K562 (cell line): ENCODE data around the gene TBX19. TPM values are rescaled to one million over a fixed set of nuclear protein-coding genes. Genes with fewer than 3 reads are reported as not detected.

Experiments used
- ATAC-seq: fragments of 200-7000 bp; cut with Tn5 transposase; 3 replicates; pipeline ENCODE4 v1.9.1; 2020; ENCODE audit warnings: moderate library complexity
- BruUV-seq: library from RNA; stranded (reverse); fragments of 400-500 nt; replicated peaks from 2 replicates; lab custom pipeline; 2021; lab: Mats Ljungman, UMichigan
- CTCF ChIA-PET: fragments of 300-600 bp; formaldehyde crosslinking; extraction: SDS; loops from one replicate; lab custom pipeline; 2021; ENCODE audit warnings: low intra/inter-chr PET ratio; lab: Yijun Ruan, JAX
- POLR2A ChIA-PET: fragments of 300-600, 350-650 bp; sonication (Branson Sonifier 250); formaldehyde crosslinking; extraction: SDS; loops from one replicate; lab custom pipeline; 2021; ENCODE audit warnings: antibody characterized with exemption, inconsistent platforms; lab: Yijun Ruan, JAX
- DNase-seq, 4 experiments: peaks; one replicate each; pipeline versions ENCODE4 v3.0.0 to v3.0.0-alpha.2; 2011 to 2018; ENCODE audit warnings: low spot score in 3 of 4, mixed read lengths in 3 of 4; ENCODE audit errors: extremely low read depth in 1 of 4
- FAIRE-seq: peaks from 2 replicates; lab custom pipeline; 2011; peaks lifted over from hg19 to GRCh38; lab: Jason Lieb, UNC
- H2AFZ ChIP-seq: 2 replicates; pipeline ENCODE4 v1.6.0; 2011; ENCODE audit warnings: low read depth, low read length, control low read depth, inconsistent platforms
- H3K27ac ChIP-seq: fragments of 200-600 bp; 3 replicates; pipeline ENCODE4 v1.8.0; 2011; ENCODE audit warnings: low read depth, mild to moderate bottlenecking, control low read depth, inconsistent platforms, low read length, moderate library complexity, mixed read lengths; ENCODE audit errors: extremely low read depth
- H3K27me3 ChIP-seq, 2 experiments: fragments of 300-600 bp in 1 of 2; 2 replicates in 1 of 2; 3 replicates in 1 of 2; pipeline versions ENCODE4 v1.6.0 to v1.8.0; 2011; ENCODE audit warnings: inconsistent platforms in 2 of 2, low read length in 2 of 2, mild to moderate bottlenecking in 1 of 2, mixed read lengths in 1 of 2, moderate library complexity in 1 of 2; ENCODE audit not compliant: control insufficient read depth in 2 of 2, insufficient read depth in 2 of 2
- H3K36me3 ChIP-seq: fragments of 300-600 bp; 3 replicates; pipeline ENCODE4 v1.8.0; 2011; ENCODE audit warnings: mild to moderate bottlenecking, low read length, inconsistent platforms; ENCODE audit not compliant: control insufficient read depth, insufficient read depth
- H3K4me1 ChIP-seq, 2 experiments: fragments of 200-600 bp in 1 of 2; replicated peaks in 1 of 2; 2 replicates in 1 of 2; 3 replicates in 1 of 2; pipeline versions ENCODE4 v1.5.1 to v1.8.0; 2011; ENCODE audit warnings: inconsistent platforms in 2 of 2, low read length in 2 of 2, mild to moderate bottlenecking in 1 of 2, mixed read lengths in 1 of 2, moderate library complexity in 1 of 2; ENCODE audit not compliant: control insufficient read depth in 2 of 2, insufficient read depth in 2 of 2
- H3K4me2 ChIP-seq: 2 replicates; pipeline ENCODE4 v1.6.1; 2011; ENCODE audit warnings: low read length, control low read depth, inconsistent platforms, mixed read lengths; ENCODE audit not compliant: insufficient read depth
- H3K4me3 ChIP-seq: fragments of 200-600 bp; sonication (generic), shearing (Covaris generic); 2 replicates; pipeline ENCODE4 v1.5.1; 2016; ENCODE audit warnings: control low read depth, inconsistent platforms
- H3K79me2 ChIP-seq: fragments of 200-600 bp; 3 replicates; pipeline ENCODE4 v1.8.0; 2011; ENCODE audit warnings: low read length, inconsistent platforms; ENCODE audit not compliant: control insufficient read depth, insufficient read depth
- H3K9ac ChIP-seq, 2 experiments: 2 replicates each; pipeline versions ENCODE4 v1.6.0 to v1.6.1; 2011; ENCODE audit warnings: low read depth in 2 of 2, low read length in 2 of 2, control low read depth in 1 of 2, inconsistent platforms in 1 of 2, mild to moderate bottlenecking in 1 of 2, mixed read lengths in 1 of 2; ENCODE audit not compliant: insufficient read depth in 1 of 2
- H3K9me1 ChIP-seq: one replicate; pipeline ENCODE4 v1.6.0; 2011; ENCODE audit warnings: inconsistent platforms, mild to moderate bottlenecking, low read length, moderate library complexity; ENCODE audit not compliant: control insufficient read depth, insufficient read depth
- H3K9me3 ChIP-seq: replicated peaks from 2 replicates; pipeline ENCODE4 v1.5.1; 2011; ENCODE audit warnings: low read depth, low read length, inconsistent platforms; ENCODE audit not compliant: control insufficient read depth, insufficient read depth
- H4K20me1 ChIP-seq: replicated peaks from 2 replicates; pipeline ENCODE4 v1.6.1; 2011; ENCODE audit warnings: low read length, inconsistent platforms, mixed read lengths; ENCODE audit not compliant: control insufficient read depth, insufficient read depth
- BHLHE40 ChIP-seq: IDR thresholded peaks from 2 replicates; pipeline ENCODE4 v1.6.1; 2011; ENCODE audit warnings: low read length, improper control_type of control experiment
- CLOCK ChIP-seq: fragments of 250-450 bp; sonication (Bioruptor Pico); IDR thresholded peaks from 2 replicates; pipeline ENCODE4 v1.4.0; 2020; ENCODE audit warnings: mild to moderate bottlenecking, moderate library complexity, borderline replicate concordance
- CTCFL ChIP-seq: IDR thresholded peaks from 2 replicates; pipeline ENCODE4 v1.6.1; 2011; ENCODE audit warnings: borderline replicate concordance, low read depth, mild to moderate bottlenecking, moderate library complexity, low read length; ENCODE audit not compliant: insufficient read depth, poor library complexity, severe bottlenecking
- FOSL1 ChIP-seq: fragments of 200-800 bp; sonication (Bioruptor generic); conservative IDR thresholded peaks from 2 replicates; pipeline ENCODE4 v1.6.1; 2016; ENCODE audit warnings: missing genetic modification characterization, missing compliant biosample characterization
- KDM1A ChIP-seq, 2 experiments: fragments of 450-650 bp; IDR thresholded peaks; 2 replicates each; pipeline ENCODE4 v1.6.1; 2016; ENCODE audit warnings: mild to moderate bottlenecking in 2 of 2
- NRF1 ChIP-seq, 2 experiments: fragments of 450-650 bp; IDR thresholded peaks in 1 of 2; conservative IDR thresholded peaks in 1 of 2; 2 replicates each; pipeline ENCODE4 v1.6.1; 2014; ENCODE audit warnings: mild to moderate bottlenecking in 2 of 2
- PRDM10 ChIP-seq: fragments of 450-650 bp; IDR thresholded peaks from 2 replicates; pipeline ENCODE4 v1.6.1; 2018; ENCODE audit not compliant: partially characterized antibody
- ZFP30 ChIP-seq: fragments of 250-450 bp; sonication (Bioruptor Pico); IDR thresholded peaks from 2 replicates; pipeline ENCODE4 v1.8.0; 2022; ENCODE audit warnings: moderate library complexity, mild to moderate bottlenecking, inconsistent platforms, borderline replicate concordance
- WGBS: fragments of 100-300 bp; shearing (Covaris generic); methylation state at CpG from one replicate; pipeline ENCODE4 v1.1.6; 2016; ENCODE audit warnings: low coverage, mixed read lengths; ENCODE audit not compliant: insufficient coverage; ENCODE audit errors: missing lambda C conversion rate; 5-methylcytosine and 5-hydroxymethylcytosine counted together
- in situ Hi-C: fragments of 300-500 bp; cut with MboI; formaldehyde crosslinking; loops from 4 replicates; pipeline ENCODE4 v1.15.0; 2018; ENCODE audit warnings: inconsistent platforms, mixed read lengths
- intact Hi-C: fragments of 100-400 bp; cut with micrococcal nuclease; formaldehyde crosslinking; loops from 2 replicates; pipeline ENCODE4 v1.14.2; 2022
- polyA plus RNA-seq, 8 experiments: library from polyadenylated mRNA; depleted of rRNA in 4 of 8; stranded (reverse) in 5 of 8; unstranded in 3 of 8; fragments of >200 nt; fragmentation: Nextera tagmentation in 2 of 8; fragmentation: Illumina TruSeq in 1 of 8; extraction: Ambion mirVana in 2 of 8; extraction: Trizol in 1 of 8; gene quantifications; 2 replicates each; pipeline versions ENCODE4 v1.2.1 to v1.2.3, GENCODE V29; 2011 to 2014; ENCODE audit warnings: inconsistent platforms in 1 of 8, missing spikeins in 1 of 8
- total RNA-seq, 7 experiments: library from RNA; depleted of rRNA in 6 of 7; stranded (reverse); fragments of >200 nt in 6 of 7; fragmentation: Illumina TruSeq in 2 of 7; extraction: Trizol in 2 of 7; gene quantifications; 2 replicates each; pipeline versions ENCODE4 v1.2.1 to v1.2.3, GENCODE V29; 2011 to 2021; ENCODE audit warnings: low replicate concordance in 1 of 7
- TF ChIP-seq, protein P1 (sequence below): sonication (generic); formaldehyde crosslinking; IDR thresholded peaks from 2 replicates; pipeline ENCODE4 v1.8.0; 2022; ENCODE audit warnings: missing genetic modification reagents, mild to moderate bottlenecking, moderate library complexity, borderline replicate concordance

TBX19 gene
- total and polyA plus RNA-seq, 9 of the 15 experiments (the other 6 are each of a cell fraction or from before 2014, with no cell fraction given), result 0.32 to 3.1 (median 0.95) TPM

GRCh38 chr1:168342572-168343280 lies 62.0 kb downstream of the TBX19 start:
- in situ Hi-C loops, result loop anchor here (10.0 kb wide), 1 partner anchor 232 kb away; the partner anchor contains the start of gene XCL1
- Histone ChIP-seq H3K9me1 (no peaks in the 10 kb centered on the region), H3K79me2 (no peaks in the 10 kb centered on the region), H3K36me3 (no peaks in the 10 kb centered on the region), H3K4me1 (peaks cover 3 to 20% of the 10 kb centered on the region in 2 experiments; a peak in 4 of 5 replicates), H3K9me3 (no peaks in the 10 kb centered on the region), H3K27ac (no peak overlapping the region), H4K20me1 (no peaks in the 10 kb centered on the region), H2AFZ (peak overlapping the region; percentile 27), H3K4me2 (no peak overlapping the region; the same call in 1 of the 2 replicates), H3K27me3 (no peaks in the 10 kb centered on the region), H3K4me3 (no peak overlapping the region), H3K9ac (no peak overlapping the region)
- ATAC-seq (peak; percentile 98), FAIRE-seq (peak; percentile 89), DNase-seq (peak; percentile 76 to 93 (median 83))
- ChIA-PET POLR2A (interaction anchor here (0.6 to 2.4 kb wide), 12 partner anchors 8 to 680 kb away, joined by 3 to 6 read pairs (median 4); no protein-coding TSS in a partner anchor), CTCF (interaction anchor here (0.8 to 1.6 kb wide), 9 partner anchors 22 to 1006 kb away, joined by 3 to 9 read pairs (median 4); no protein-coding TSS in a partner anchor)
- intact Hi-C loops, result loop anchor here (1.0 to 10.0 kb wide), 8 partner anchors 23 to 502 kb away; no protein-coding TSS in a partner anchor
- no TSS peak for BruUV-seq
- 12% methylated on average over 21 of the region's 21 CpGs for WGBS
- TF ChIP-seq CLOCK (CRISPR knock-in tag) (no peak), ZFP30 (CRISPR knock-in tag) (no peak), FOSL1 (tag) (peak; percentile 27; the same call in 1 of the 2 replicates), NRF1 (conservative IDR thresholded peaks at IDR 0.05 in 1 of 2, IDR thresholded peaks at IDR 0.05 in 1 of 2) (no peak), PRDM10 (no peak), KDM1A (IDR thresholded peaks at IDR 0.05) (peak; percentile 91 to 92; a peak in 3 of 4 replicates), BHLHE40 (peak; percentile 40; the same call in 1 of the 2 replicates), CTCFL (peak; percentile 12)
- TF ChIP-seq, protein P1, sequence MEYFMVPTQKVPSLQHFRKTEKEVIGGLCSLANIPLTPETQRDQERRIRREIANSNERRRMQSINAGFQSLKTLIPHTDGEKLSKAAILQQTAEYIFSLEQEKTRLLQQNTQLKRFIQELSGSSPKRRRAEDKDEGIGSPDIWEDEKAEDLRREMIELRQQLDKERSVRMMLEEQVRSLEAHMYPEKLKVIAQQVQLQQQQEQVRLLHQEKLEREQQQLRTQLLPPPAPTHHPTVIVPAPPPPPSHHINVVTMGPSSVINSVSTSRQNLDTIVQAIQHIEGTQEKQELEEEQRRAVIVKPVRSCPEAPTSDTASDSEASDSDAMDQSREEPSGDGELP (CRISPR knock-in tag), result peak; percentile 55; the same call in 1 of the 2 replicates
